NCI-H146 treated with DMSO at 0.1 percent for 48 hours (cell line): ENCODE results near the gene TMC2.
"Not testable (repeated sequence)": the region's sequence is repeated elsewhere in the genome, so short reads cannot be mapped to it uniquely, and the experiment has no call there.

ENCODE experiments used
- DNase-seq: peaks from one replicate; lab custom pipeline; 2025; ENCODE audit not compliant: unreplicated experiment; lab: John Stamatoyannopoulos, UW

Gene TMC2

DNA sequence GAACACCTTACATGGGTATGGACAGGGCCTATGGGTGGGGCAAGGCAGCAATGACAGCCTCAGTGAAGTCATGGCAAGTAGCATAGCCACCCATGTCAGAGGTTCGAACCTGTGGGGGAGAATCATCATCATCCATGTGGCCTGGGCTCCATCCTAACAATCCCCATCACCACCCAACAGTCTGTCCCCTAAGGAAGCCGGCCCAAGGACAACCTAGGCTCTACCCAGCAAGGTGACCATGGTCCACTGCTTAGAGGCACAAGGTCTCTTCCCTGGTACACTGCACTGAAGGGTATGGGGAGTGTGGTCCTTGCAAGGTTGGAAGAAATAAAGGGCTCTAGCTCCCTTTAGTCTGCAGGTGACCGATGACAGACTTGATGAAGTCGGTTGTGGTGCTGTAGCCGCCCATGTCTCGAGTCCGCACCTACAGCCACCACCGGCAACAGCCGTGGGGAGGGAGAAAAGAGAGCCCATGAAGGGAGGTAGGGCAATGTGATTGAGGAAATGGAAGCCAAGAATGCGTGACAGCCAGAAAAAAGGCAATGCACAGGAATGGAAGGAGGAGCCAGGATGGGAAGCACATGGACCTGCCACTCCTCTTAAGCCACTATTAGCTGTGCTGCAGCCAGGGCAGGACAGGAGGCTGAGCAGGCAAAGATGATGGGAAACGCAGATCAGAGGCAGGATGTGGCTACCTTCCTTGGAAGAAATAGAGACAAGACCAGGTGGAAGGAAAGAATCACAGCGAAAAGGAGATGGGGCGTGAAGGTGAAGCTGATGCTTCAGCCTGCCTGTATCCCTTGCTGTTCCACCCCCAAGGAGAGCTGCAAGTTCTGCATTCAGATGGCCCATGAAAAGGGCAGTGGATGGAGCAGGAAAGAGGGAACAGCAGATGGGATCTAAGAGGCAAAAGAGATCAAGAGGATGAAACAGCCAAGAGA is 122.3 kb downstream of the TMC2 start:
- DNase-seq, result no peak

DNA sequence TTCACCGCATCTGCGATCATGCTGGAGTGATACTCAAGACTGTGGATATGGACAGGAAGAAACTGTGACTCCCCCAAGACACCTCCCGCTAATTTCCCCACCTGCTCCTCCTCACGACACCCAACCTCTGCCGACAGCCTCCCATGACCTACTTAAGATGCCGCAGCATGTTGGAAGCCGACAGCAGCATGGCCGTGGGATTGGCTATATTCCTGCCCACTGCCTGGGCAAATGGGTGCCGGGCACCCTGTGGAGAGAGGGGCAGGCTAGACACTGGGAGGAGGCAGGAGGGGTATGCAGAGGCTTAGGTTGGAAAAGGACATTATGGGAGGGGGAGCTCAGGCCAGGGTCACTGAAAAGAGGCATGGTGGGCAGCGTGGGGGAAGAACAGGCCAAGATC is 123.2 kb downstream of the TMC2 start:
- no peak for DNase-seq

DNA sequence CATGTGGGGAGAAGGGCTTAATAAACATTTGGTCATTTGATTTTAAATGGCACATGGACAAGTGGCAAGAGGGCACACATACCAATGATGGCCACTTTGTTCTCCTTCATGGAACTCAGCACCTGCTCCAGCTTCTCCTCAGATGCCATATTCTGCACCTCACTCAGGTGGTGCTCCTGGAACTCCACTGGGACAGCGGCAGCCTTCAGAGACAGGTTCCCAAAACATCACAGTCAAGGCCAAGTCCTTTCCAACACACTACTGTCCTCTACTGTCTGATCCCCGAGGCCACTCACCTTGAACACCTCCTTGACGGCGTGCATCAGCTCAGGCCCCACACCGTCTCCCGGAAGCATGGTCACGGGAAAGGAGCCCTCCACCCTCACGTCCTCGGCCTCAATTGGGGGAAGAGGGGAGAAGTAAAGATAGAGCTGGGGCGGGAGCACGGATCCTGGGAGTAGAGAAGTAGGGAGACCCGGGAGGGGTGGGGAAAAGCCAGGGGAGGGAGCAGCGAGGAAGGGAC is 127.1 kb downstream of the TMC2 start:
- no peak for DNase-seq

GRCh38 chr20:2663887-2664719 is 127.7 kb downstream of the TMC2 start, which contains the start of gene IDH3B:
IDH3B (minus strand) TSS chr20:2664216; CDS start chr20:2664188, 28 bp downstream.
- peak; percentile 95 for DNase-seq

DNA sequence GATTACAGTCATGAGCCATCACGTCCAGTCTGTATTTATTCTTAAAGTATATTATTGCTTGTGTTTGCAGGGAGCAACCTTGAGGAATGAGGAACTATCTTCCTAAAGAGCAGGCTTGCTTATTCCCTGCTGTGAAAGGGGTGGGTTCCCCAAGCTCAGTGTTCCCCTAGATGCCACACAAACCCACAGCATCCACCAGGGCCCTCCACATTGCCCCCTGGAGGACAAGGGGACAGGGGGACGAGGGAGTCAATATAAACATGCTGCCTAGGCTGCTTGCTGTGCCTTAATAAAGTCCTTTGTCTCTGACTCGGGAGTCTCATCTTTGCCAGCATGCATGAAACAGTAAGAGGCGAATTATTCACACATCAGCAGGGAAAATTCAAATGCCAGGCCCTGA is 135.6 kb downstream of the TMC2 start:
- DNase-seq, result no peak

DNA sequence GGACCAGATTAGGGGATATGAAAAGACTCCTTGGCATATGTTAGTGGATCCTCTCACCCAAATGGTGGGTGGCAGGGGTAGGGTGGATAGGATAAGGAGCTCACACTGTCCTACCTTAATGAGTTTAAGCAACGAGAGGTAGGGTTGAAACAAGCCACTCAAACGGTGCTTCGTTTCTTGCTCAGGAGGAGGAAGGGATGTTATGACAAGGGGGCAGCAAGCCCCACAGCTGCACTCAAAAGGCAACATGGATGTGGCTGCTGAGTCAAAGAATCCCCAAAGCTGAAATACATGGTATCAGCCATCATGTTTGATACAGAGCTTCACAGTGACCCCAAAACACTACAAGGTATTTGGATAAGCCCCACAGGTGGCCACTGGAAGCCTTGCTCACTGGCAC is 136.1 kb downstream of the TMC2 start:
- DNase-seq, result no peak

DNA sequence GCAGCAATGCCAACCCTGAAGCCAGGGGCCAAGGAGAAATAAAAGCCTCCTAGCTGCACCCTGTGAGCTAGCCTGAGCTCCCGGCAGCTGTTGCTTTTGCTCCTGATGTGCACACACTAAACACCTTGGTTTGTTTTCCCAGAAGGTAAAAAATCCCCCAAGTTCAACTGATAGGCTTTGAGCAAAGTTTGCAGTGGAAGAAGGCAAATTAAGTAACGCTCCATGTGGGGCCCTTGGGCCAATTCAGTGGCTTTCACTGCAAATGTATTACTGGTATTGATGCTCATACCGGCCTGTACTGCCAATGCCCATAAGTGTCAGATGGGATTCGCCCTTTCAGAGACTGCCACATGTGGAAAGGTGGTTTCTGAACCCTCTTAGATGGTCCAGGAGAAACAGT is 137.1 kb downstream of the TMC2 start:
- DNase-seq, result no peak

GRCh38 chr20:2680046-2680445 is 143.7 kb downstream of the TMC2 start:
- no peak for DNase-seq

DNA sequence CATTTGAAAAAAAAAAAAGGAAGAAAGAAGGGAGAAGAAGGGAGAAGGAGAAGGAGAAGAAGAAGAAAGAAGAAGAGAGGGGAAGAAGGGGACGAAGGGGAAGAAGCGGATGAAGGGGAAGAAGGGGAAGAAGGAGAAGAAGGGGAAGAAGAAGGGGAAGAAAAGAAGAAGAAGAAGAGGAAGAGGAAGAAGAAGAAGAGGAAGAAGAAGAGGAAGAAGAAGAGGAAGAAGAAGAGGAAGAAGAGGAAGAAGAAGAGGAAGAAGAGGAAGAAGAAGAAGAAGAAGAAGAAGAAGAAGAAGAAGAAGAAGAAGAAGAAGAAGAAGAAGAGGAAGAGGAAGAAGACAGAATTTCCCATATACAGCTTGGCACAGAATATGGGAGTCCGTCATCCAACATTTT is 145.7 kb downstream of the TMC2 start:
- DNase-seq, result not testable (repeated sequence)

- not testable (repeated sequence) for DNase-seq
Measured at GRCh38 chr20:2684817-2685216, 148.4 kb downstream of the TMC2 start.

DNA sequence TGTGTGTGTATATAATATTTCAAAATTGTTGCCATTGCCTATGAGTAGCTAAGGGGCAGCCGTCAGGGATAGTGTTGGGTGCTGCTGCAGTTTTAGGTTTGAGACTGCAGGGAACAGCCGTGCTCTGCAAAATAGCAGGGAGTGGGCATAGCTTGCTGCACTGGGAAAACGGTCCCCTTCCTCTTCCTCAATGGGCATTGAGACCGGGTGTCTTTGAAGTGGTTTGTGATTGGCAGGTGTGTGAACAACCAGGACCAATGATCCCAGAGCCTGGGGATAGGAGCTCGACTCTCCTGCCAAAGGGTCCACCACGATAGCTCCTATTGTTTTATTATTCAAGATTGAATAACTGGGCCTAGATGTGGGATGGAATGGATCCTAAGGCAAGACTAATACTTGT is 151.1 kb downstream of the TMC2 start:
- DNase-seq, result no peak

DNA sequence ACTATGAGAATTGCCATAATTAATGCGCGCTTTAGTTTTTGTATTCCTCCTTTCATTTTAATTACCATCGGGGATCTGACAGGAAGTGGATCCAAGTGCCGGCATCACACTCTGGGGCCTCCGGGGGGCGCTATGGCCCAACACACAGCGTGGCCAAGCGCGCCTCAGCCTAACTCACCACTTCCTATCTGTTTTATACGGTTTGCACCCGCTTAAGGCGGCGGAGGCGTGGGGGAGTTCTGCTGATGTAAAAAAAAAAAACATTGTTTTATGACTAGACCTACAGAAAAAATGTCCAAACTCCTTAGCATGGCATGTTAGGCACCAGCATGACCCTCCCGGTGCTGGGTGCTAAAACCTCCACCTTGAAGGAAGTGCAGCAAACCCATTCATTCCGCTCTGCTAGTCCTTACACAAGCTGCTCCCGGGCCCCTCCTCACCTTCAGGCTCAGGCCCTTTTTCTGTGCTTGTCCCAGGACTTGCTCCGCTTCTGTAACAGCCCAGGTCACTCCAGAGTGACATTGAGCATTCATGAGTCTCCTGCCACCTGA is 151.7 kb downstream of the TMC2 start:
- DNase-seq, result no peak

- DNase-seq, result no peak
Measured at GRCh38 chr20:2690213-2690612, 153.8 kb downstream of the TMC2 start.

DNA sequence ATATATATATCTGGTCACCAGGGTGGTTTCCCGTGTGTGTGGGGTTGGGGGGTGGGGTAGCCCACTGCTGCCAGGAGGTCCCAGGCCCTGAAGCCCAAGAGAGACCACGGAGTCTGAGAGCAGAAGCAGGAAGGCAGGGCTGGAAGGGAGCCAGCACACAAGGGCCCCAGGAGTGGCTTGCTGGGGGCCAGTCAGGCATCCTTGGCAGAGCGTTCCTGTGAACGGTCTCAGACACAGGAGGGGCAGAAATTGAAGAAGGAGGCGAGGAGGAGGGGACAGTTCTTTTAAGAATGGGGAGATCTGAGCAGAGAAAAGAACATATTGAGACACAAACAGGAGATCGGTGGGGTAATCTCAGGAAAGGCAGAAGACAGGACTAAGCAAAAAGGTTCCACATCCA is 154.3 kb downstream of the TMC2 start:
- DNase-seq, result no peak

GRCh38 chr20:2691127-2691526 is 154.8 kb downstream of the TMC2 start:
- DNase-seq, result no peak
